Activated gamma-delta T cell (primary cell): ENCODE data around the gene TMEM184B.

Experiments used
- DNase-seq: peaks from one replicate; lab custom pipeline; 2025; lab: John Stamatoyannopoulos, UW

TMEM184B gene

GRCh38 chr22:38276166-38276565 is 3.4 kb upstream of the TMEM184B start:
- DNase-seq, result no peak

- no peak for DNase-seq
These were observed 471 bp upstream of the TMEM184B start for GRCh38 chr22:38273135-38273826.

- no peak for DNase-seq
These were observed 860 bp downstream of the TMEM184B start for GRCh38 chr22:38271927-38272372.

GRCh38 chr22:38271101-38271500 is 1.7 kb downstream of the TMEM184B start:
- no peak for DNase-seq

GRCh38 chr22:38270091-38270992 is 2.5 kb downstream of the TMEM184B start:
- no peak for DNase-seq

- DNase-seq, result no peak
These were observed 3.3 kb downstream of the TMEM184B start for GRCh38 chr22:38269466-38269865.

- no peak for DNase-seq
These were observed 5.7 kb downstream of the TMEM184B start for GRCh38 chr22:38267086-38267485.

GRCh38 chr22:38266120-38266519 is 6.7 kb downstream of the TMEM184B start:
- DNase-seq, result no peak

- DNase-seq, result no peak
These were observed 8.4 kb downstream of the TMEM184B start for GRCh38 chr22:38264322-38264843.

- DNase-seq, result no peak
These were observed 10.6 kb downstream of the TMEM184B start for GRCh38 chr22:38262051-38262795.

- DNase-seq, result no peak
These were observed 11.8 kb downstream of the TMEM184B start for GRCh38 chr22:38260761-38261681.

- DNase-seq, result no peak
These were observed 13.4 kb downstream of the TMEM184B start for GRCh38 chr22:38259370-38259769.

- no peak for DNase-seq
These were observed 13.9 kb downstream of the TMEM184B start for GRCh38 chr22:38258895-38259294.

GRCh38 chr22:38257650-38258250 is 15.1 kb downstream of the TMEM184B start:
- no peak for DNase-seq

GRCh38 chr22:38257181-38257580 is 15.6 kb downstream of the TMEM184B start:
- no peak for DNase-seq

- DNase-seq, result no peak
These were observed 17.1 kb downstream of the TMEM184B start for GRCh38 chr22:38255697-38256096.

- DNase-seq, result no peak
These were observed 21.5 kb downstream of the TMEM184B start for GRCh38 chr22:38251341-38251692.

GRCh38 chr22:38250643-38251340 is 22.0 kb downstream of the TMEM184B start:
- DNase-seq, result no peak

GRCh38 chr22:38249803-38250642 is 22.8 kb downstream of the TMEM184B start:
- no peak for DNase-seq
